Stimulated activated CD4-positive, alpha-beta T cell treated with anti-CD3 and anti-CD28 coated beads, TNF-alpha, amount 100 ng/mL, for 24 hours (primary cell): ENCODE results near the gene CAMSAP1.

Experiments
- DNase-seq, 3 experiments: peaks; one replicate each; pipeline ENCODE4 v3.0.0-alpha.2; 2020; ENCODE audit warnings: low read depth in 3 of 3

Gene CAMSAP1

GRCh38 chr9:135759676-135760300 is 147.6 kb downstream of the CAMSAP1 start:
- no peak for DNase-seq

GRCh38 chr9:135758870-135759269 is 148.5 kb downstream of the CAMSAP1 start:
- no peak for DNase-seq
